Right lobe of liver (tissue), 6 donors: ENCODE measurements around the gene ARNT2. TPM values are rescaled to one million over a fixed set of nuclear protein-coding genes. Genes with fewer than 3 reads are reported as not detected.

Source experiments
- ATAC-seq, 4 donors: fragments of 200-7000 bp; cut with Tn5 transposase; one replicate each; pipeline ENCODE4 v1.9.1; 2020; ENCODE audit warnings: mild to moderate bottlenecking in 4 of 4, moderate library complexity in 4 of 4
- DNase-seq, 3 donors: peaks; one replicate each; pipeline ENCODE4 v3.0.0-alpha.2; 2020
- H3K27ac ChIP-seq, 3 donors: fragments of 200-600 bp; one replicate each; pipeline ENCODE4 v1.8.0; 2022
- H3K27me3 ChIP-seq, 2 donors: fragments of 200-600 bp; one replicate each; pipeline ENCODE4 v1.8.0; 2022
- H3K36me3 ChIP-seq, 4 donors: fragments of 200-600 bp; sonication (generic) in 1 of 4; one replicate each; pipeline versions ENCODE4 v1.5.1 to v1.8.0; 2017 to 2022; ENCODE audit warnings: control low read depth in 1 of 4
- H3K4me1 ChIP-seq, 4 donors: fragments of 200-600 bp; sonication (generic) in 1 of 4; one replicate each; pipeline versions ENCODE4 v1.5.1 to v1.8.0; 2017 to 2022; ENCODE audit warnings: control low read depth in 1 of 4
- H3K4me3 ChIP-seq, 3 donors: fragments of 200-600 bp; one replicate each; pipeline ENCODE4 v1.8.0; 2022
- H3K9me3 ChIP-seq, 4 donors: fragments of 200-600 bp; sonication (generic) in 1 of 4; one replicate each; pipeline versions ENCODE4 v1.5.1 to v1.8.0; 2017 to 2022; ENCODE audit warnings: control low read depth in 1 of 4
- POLR2A ChIP-seq: fragments of 450-650 bp; IDR thresholded peaks from one replicate; pipeline ENCODE4 v1.6.1; 2017; ENCODE audit warnings: antibody characterized with exemption, mild to moderate bottlenecking
- WGBS: methylation state at CpG from one replicate; pipeline ENCODE4 v1.1.6; 2018; ENCODE audit warnings: low coverage, low lambda C conversion rate; ENCODE audit not compliant: insufficient coverage; ENCODE audit errors: missing lambda C conversion rate; 5-methylcytosine and 5-hydroxymethylcytosine counted together
- intact Hi-C, 2 donors: fragments of 100-400 bp; cut with DNase I; formaldehyde crosslinking; loops; one replicate each; pipeline versions ENCODE4 v1.11.2 to v1.14.1; 2022
- total RNA-seq, 6 experiments: library from RNA; depleted of rRNA in 2 of 6; stranded (reverse); fragments of >200 nt in 2 of 6; fragmentation: NEBNext Ultra II Directional in 3 of 6; extraction: Animal tissue kit (Norgen Biotek cat#: 25700) in 3 of 6; gene quantifications; one replicate each; pipeline versions ENCODE4 v1.1.0 to v1.2.4, GENCODE V29; 2016 to 2023
- TF ChIP-seq, protein P1 (sequence below), 4 donors: fragments of 200-600 bp in 3 of 4; fragments of 450-650 bp in 1 of 4; IDR thresholded peaks; one replicate each; pipeline versions ENCODE4 v1.5.1 to v1.8.0; 2016 to 2022; ENCODE audit warnings: antibody characterized with exemption in 4 of 4, mild to moderate bottlenecking in 2 of 4
- donor health status: DM: no; HTN: yes; CAD: no.
- donor health status: DM: no; HTN: no; CAD: no.
- donor health status: DM: no; HTN: no; CAD: no.
- donor health status: DM: no; HTN: yes; CAD: no.
- donor health status: DM: no; HTN: yes; CAD: no.

The ARNT2 gene
- total RNA-seq, 6 experiments from 2014 or later: 0.12 to 1.3 (median 0.46) TPM

DNA sequence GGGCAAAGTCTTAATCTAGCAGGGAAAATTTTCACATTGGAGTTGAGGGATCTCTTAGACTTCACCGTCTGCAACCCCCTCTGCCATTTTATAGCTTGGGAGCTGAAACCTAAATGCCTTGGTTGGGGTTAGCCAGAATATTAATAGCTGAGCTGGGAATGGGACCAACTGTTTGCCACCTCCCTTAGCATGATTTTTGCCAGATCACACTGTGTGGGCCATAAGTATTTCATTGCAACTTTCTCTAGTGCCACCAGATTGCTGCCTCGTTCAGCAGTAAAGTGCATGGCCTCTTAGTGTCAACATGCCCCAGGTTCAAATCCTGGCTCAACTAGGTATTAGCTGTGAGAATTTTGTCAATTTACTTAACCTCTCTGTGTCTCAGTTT, 235.0 kb downstream of the ARNT2 start:
- Histone ChIP-seq H3K27ac (no peak overlapping the region), H3K4me3 (no peak overlapping the region), H3K4me1 (no peaks in the 10 kb centered on the region), H3K36me3 (no peaks in the 10 kb centered on the region), H3K27me3 (no peaks in the 10 kb centered on the region), H3K9me3 (no peaks in the 10 kb centered on the region)
- intact Hi-C loops: no loop called here
- TF ChIP-seq POLR2A: no peak
- TF ChIP-seq, protein P1, sequence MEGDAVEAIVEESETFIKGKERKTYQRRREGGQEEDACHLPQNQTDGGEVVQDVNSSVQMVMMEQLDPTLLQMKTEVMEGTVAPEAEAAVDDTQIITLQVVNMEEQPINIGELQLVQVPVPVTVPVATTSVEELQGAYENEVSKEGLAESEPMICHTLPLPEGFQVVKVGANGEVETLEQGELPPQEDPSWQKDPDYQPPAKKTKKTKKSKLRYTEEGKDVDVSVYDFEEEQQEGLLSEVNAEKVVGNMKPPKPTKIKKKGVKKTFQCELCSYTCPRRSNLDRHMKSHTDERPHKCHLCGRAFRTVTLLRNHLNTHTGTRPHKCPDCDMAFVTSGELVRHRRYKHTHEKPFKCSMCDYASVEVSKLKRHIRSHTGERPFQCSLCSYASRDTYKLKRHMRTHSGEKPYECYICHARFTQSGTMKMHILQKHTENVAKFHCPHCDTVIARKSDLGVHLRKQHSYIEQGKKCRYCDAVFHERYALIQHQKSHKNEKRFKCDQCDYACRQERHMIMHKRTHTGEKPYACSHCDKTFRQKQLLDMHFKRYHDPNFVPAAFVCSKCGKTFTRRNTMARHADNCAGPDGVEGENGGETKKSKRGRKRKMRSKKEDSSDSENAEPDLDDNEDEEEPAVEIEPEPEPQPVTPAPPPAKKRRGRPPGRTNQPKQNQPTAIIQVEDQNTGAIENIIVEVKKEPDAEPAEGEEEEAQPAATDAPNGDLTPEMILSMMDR (IDR thresholded peaks at IDR 0.05): no peak
- no peak for ATAC-seq
- no peak for DNase-seq
- WGBS: 58% methylated on average over 2 of the region's 2 CpGs

DNA sequence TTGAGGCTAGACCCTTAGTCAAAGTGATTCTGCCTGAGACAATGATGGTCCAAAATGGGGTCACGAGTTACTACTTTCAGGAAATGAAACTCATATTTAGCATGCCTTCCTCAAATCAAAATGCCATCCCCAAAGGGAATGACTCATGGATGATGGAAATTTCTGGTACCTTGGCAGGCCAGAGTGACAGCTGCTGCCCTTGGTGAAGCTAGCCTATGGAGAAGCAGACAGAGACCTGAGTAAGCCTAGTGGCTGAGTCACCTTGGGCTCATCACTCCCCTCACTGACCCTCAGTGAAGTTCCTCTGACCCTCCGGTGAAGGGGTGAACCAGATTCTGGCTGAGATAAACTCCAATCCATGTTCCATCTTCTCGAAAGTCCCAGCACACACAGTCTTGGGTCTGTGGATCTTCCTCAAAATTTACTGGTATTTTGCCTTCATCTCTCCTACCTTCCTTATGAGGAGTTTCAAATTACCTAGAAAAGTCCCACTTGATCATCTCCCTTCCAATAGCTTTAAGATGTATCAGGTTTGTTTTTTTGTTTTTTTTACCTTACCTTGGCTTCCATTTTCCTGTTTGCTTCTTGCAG, 236.4 kb downstream of the ARNT2 start:
- intact Hi-C loops: no loop called here
- H3K4me3 ChIP-seq: no peak overlapping the region

DNA sequence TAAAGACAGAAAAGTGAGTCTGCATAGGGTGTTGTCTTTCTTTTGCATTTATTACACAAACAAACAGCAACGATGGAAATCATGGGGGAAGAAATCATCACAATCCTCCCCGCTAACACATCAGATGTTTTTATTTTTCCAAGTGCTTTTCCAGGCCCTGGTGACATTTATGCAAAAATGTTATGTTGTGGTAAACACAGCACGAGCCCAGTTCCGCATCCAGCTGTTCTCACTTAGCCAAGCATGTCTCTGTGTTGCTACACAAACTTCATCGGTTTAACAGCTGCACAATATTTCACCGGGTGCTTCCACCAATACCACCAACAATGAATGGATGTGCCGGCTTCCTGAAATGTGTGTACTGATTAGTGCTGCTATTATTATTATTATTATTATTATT, 237.2 kb downstream of the ARNT2 start:
- intact Hi-C loops: no loop called here
- ATAC-seq: no peak
- DNase-seq: no peak
- no peak overlapping the region for H3K4me3 ChIP-seq
- 96% methylated on average over 7 of the region's 7 CpGs for WGBS
- no peak overlapping the region for H3K27ac ChIP-seq
- no peak for TF ChIP-seq POLR2A
- TF ChIP-seq, protein P1 (IDR thresholded peaks at IDR 0.05): no peak
- H3K36me3 ChIP-seq: no peaks in the 10 kb centered on the region
- H3K4me1 ChIP-seq: no peaks in the 10 kb centered on the region
- H3K9me3 ChIP-seq: no peaks in the 10 kb centered on the region
- H3K27me3 ChIP-seq: no peaks in the 10 kb centered on the region

More for the DNA sequence above, 236.4 kb downstream of the ARNT2 start:
- Histone ChIP-seq H3K4me1 (no peaks in the 10 kb centered on the region), H3K27ac (no peak overlapping the region), H3K36me3 (no peaks in the 10 kb centered on the region), H3K27me3 (no peaks in the 10 kb centered on the region), H3K9me3 (no peaks in the 10 kb centered on the region)
- TF ChIP-seq, protein P1 (IDR thresholded peaks at IDR 0.05): no peak
- TF ChIP-seq POLR2A: no peak
- DNase-seq (no peak), ATAC-seq (no peak)
- 54% methylated on average over 2 of the region's 3 CpGs for WGBS

DNA sequence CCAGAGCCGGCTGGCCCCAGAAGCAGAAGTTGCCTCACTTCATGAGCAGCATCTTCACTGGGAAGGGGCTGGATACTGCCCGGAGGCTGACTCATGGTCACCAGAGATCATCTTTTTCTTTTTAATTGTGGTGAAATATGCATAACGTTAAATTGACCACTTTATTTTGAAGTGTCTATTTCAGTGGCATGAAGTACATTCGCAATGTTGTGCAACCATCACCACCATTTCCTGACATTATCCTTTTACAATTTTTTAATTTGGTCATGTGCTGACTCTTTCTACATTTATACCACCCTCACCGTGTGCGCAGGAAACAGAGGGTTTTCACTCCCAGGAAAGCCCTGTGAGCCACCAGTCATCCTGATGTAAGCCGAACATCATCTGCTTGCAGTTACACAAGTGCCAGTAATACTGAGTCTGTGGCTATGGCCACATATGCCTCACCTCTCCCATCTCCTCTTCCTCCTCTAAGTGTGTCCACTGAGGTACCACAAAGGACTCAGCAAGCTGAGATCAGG, 239.3 kb downstream of the ARNT2 start:
- ATAC-seq (no peak), DNase-seq (no peak)
- intact Hi-C loops: no loop called here
- no peaks in the 10 kb centered on the region for H3K9me3 ChIP-seq
- no peak overlapping the region for H3K4me3 ChIP-seq
- 53% methylated on average over 7 of the region's 7 CpGs for WGBS
- H3K36me3 ChIP-seq: no peaks in the 10 kb centered on the region
- H3K4me1 ChIP-seq: no peaks in the 10 kb centered on the region
- H3K27me3 ChIP-seq: no peaks in the 10 kb centered on the region
- TF ChIP-seq, protein P1 (IDR thresholded peaks at IDR 0.05): no peak
- no peak for TF ChIP-seq POLR2A
- H3K27ac ChIP-seq: no peak overlapping the region
